ENCODE measurements around the gene ZSCAN21.

DNA sequence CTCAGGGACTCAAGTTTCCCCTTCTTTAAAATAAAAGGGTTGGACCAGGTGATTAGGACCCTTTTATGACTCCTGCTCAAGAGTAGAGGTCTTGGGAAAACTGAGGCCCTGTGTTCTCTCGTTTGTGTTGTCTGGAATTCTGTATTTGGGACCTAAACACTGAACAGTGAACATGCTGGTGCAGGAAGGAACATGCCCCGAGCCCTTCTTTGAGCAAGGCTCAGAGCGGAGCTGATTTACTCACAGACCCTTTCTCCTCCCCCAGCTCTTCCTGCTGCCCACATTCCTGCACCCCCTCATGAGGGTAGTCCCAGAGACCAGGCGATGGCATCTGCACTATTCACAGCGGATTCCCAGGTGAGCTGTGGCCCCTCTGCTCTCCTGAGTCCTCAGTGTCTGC, 20.0 kb upstream of the ZSCAN21 start:
- TF ChIP-seq POLR2AphosphoS5 (IDR thresholded peaks at IDR 0.05; ENCODE audit: low read depth, low read length), result no peak
- TF ChIP-seq, protein P1, sequence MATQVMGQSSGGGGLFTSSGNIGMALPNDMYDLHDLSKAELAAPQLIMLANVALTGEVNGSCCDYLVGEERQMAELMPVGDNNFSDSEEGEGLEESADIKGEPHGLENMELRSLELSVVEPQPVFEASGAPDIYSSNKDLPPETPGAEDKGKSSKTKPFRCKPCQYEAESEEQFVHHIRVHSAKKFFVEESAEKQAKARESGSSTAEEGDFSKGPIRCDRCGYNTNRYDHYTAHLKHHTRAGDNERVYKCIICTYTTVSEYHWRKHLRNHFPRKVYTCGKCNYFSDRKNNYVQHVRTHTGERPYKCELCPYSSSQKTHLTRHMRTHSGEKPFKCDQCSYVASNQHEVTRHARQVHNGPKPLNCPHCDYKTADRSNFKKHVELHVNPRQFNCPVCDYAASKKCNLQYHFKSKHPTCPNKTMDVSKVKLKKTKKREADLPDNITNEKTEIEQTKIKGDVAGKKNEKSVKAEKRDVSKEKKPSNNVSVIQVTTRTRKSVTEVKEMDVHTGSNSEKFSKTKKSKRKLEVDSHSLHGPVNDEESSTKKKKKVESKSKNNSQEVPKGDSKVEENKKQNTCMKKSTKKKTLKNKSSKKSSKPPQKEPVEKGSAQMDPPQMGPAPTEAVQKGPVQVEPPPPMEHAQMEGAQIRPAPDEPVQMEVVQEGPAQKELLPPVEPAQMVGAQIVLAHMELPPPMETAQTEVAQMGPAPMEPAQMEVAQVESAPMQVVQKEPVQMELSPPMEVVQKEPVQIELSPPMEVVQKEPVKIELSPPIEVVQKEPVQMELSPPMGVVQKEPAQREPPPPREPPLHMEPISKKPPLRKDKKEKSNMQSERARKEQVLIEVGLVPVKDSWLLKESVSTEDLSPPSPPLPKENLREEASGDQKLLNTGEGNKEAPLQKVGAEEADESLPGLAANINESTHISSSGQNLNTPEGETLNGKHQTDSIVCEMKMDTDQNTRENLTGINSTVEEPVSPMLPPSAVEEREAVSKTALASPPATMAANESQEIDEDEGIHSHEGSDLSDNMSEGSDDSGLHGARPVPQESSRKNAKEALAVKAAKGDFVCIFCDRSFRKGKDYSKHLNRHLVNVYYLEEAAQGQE (IDR thresholded peaks at IDR 0.05; ENCODE audit: insufficient read depth in 1 of 2, low read depth in 2 of 2, low read length in 2 of 2), result no peak
- TF ChIP-seq FOXP2 (optimal IDR thresholded peaks at IDR 0.05; ENCODE audit: borderline replicate concordance, extremely low read depth, extremely low read length, insufficient read depth), result no peak
- no peak for TF ChIP-seq TAF1 (IDR thresholded peaks at IDR 0.05; ENCODE audit: borderline replicate concordance, insufficient read depth, low read length)
- TF ChIP-seq SIN3A (IDR thresholded peaks at IDR 0.05; ENCODE audit: borderline replicate concordance, insufficient read depth, low read length), result no peak

Data from PFSK-1 (cell line).